ENCODE results near the gene BTF3L4. TPM values are rescaled to one million over a fixed set of nuclear protein-coding genes. Genes with fewer than 3 reads are reported as not detected.

BTF3L4 gene
- total RNA-seq, 1 experiment from 2014 or later, result 106 TPM

- H3K9ac ChIP-seq (ENCODE audit: extremely low read depth, insufficient read length, low read length), result no peak overlapping the region
- H2BK15ac ChIP-seq (ENCODE audit: low read depth, low read length), result no peak overlapping the region
- no peak overlapping the region for H2BK5ac ChIP-seq (ENCODE audit: insufficient read length, low read length)
- H3K27ac Mint-ChIP-seq, result no peak overlapping the region
- H3K27ac ChIP-seq (ENCODE audit: insufficient read length, low read depth, low read length), result no peak overlapping the region
- no peaks in the 10 kb centered on the region for H3K79me1 ChIP-seq (ENCODE audit: insufficient read depth, low read depth, low read length, poor library complexity, severe bottlenecking)
- peaks cover 0 to 3% of the 10 kb centered on the region in 2 experiments; a peak in 2 of 5 replicates for H3K9me3 Mint-ChIP-seq
- no peak overlapping the region for H3K4me2 ChIP-seq (ENCODE audit: insufficient read depth, insufficient read length, low read length)
- peaks cover 4 to 6% (median 5%) of the 10 kb centered on the region in 3 experiments for H3K36me3 Mint-ChIP-seq (ENCODE audit: insufficient read depth in 1 of 3, low read depth in 3 of 3)
- no peak overlapping the region for H3K4me3 Mint-ChIP-seq
- no peak for TF ChIP-seq CTCF (conservative IDR thresholded peaks at IDR 0.05)
- H2BK20ac ChIP-seq (ENCODE audit: low read depth, low read length, poor library complexity, severe bottlenecking), result no peak overlapping the region
- DNase-seq, result no peak
- H3K4ac ChIP-seq (ENCODE audit: low read depth, low read length), result no peak overlapping the region
- no peak overlapping the region for H3K18ac ChIP-seq (ENCODE audit: insufficient read length, low read depth, low read length)
- no peak overlapping the region for H2AK5ac ChIP-seq (ENCODE audit: insufficient read length, low read length)
- no peak overlapping the region for H3T11ph ChIP-seq (ENCODE audit: low read length)
- no peak overlapping the region for H3K14ac ChIP-seq (ENCODE audit: insufficient read depth, low read length)
- H3K4me1 Mint-ChIP-seq, result peaks cover 4 to 6% of the 10 kb centered on the region in 2 experiments; a peak in 3 of 4 replicates
- H2BK12ac ChIP-seq (ENCODE audit: insufficient read length, low read depth, low read length), result no peak overlapping the region
- no peaks in the 10 kb centered on the region for H3K23me2 ChIP-seq (ENCODE audit: insufficient read length, low read depth, low read length, poor library complexity, severe bottlenecking)
- H2AFZ ChIP-seq (ENCODE audit: low read length), result no peak overlapping the region
- no peaks in the 10 kb centered on the region for H3K79me2 ChIP-seq (ENCODE audit: insufficient read depth, low read length)
- H3K27me3 ChIP-seq (ENCODE audit: insufficient read depth, low read length), result no peaks in the 10 kb centered on the region
- H4K8ac ChIP-seq (replicated peaks; ENCODE audit: insufficient read length, low read depth, low read length), result no peak overlapping the region
- H3K23ac ChIP-seq (ENCODE audit: insufficient read length, low read depth, low read length), result no peak overlapping the region
- no peaks in the 10 kb centered on the region for H3K4me1 ChIP-seq (ENCODE audit: insufficient read depth, low read length)
- H2BK120ac ChIP-seq (ENCODE audit: low read depth, low read length, poor library complexity, severe bottlenecking), result no peak overlapping the region
- peaks cover 7% of the 10 kb centered on the region for H3K27me3 Mint-ChIP-seq (ENCODE audit: low read depth)
- H4K20me1 ChIP-seq (ENCODE audit: control insufficient read depth, insufficient read depth, insufficient read length), result no peaks in the 10 kb centered on the region
- no CpG with 5 or more reads among the region's 8 CpGs for WGBS (ENCODE audit: extremely low coverage, insufficient read length, low lambda C conversion rate)
- H3K56ac ChIP-seq (ENCODE audit: insufficient read length, low read depth, low read length), result no peak overlapping the region
- no peaks in the 10 kb centered on the region for H3K9me3 ChIP-seq (ENCODE audit: control insufficient read depth, low read depth, low read length)
- H4K91ac ChIP-seq (ENCODE audit: insufficient read length, low read depth, low read length), result no peak overlapping the region
- no peak overlapping the region for H4K5ac ChIP-seq (ENCODE audit: insufficient read length, low read depth, low read length)
Measured at GRCh38 chr1:52096216-52096615, 40.1 kb downstream of the BTF3L4 start.

Data from H9 (cell line).